ENCODE measurements around the gene DENND1A.

- no peak for TF ChIP-seq CTCF (IDR thresholded peaks at IDR 0.05)
- no peak for TF ChIP-seq EP300 (IDR thresholded peaks at IDR 0.05)
- TF ChIP-seq POLR2AphosphoS5 (IDR thresholded peaks at IDR 0.05): no peak
Observed at GRCh38 chr9:123361086-123361730, 568.7 kb downstream of the DENND1A start.
